ENCODE results near the gene BTBD10.
A peak's percentile ranks its signal among the peaks of the same experiment; 100 is the strongest.

The BTBD10 gene

DNA sequence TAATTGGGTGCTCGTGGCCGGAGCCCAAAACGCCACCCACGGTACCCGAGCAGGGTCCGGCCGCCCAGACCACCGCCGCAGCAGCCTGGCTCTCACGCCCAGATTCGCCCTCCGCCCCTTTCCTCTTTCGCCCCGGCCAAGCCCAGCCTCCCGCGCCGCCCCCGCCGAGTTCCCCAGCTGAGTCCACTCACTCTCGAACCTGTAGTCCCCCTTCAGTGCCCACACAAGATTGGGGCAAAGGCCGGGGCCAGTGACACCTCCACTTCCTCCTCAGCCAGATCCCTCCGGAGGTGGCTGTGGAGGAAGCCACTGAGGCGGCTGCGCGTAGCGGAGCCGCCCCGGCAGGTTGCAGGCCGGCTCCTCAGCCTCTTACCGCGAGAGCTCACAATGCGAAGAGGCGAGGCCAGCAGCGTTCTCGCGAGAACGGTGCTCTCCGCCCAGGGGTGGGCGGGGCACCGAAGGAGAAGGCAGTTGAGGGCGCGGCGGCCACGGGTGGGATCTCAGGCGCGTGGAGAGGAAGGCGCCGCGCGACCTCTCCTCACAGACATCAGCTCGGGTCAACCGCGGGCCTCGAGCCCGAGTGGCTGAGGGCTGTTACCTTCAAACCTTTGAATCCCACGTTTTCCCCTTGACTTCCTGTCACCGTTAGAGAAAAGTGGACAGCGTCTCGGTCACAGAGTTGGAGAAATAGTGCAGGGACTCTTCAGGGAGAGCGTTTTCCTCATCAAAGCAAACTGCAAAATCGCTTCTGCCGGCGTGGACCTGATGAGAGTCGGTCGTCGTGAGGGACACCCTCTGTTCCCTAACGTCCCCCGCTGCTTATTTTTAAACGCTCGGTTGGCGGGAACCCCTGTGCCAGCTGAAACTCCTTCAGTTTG, at the start of gene BTBD10:
BTBD10 (minus strand) TSS at position 322 of the 878 bp plus-strand sequence. CDS start 18,098 bp downstream, outside the sequence.
- DNase-seq (ENCODE audit: low spot score): peak; percentile 94

DNA sequence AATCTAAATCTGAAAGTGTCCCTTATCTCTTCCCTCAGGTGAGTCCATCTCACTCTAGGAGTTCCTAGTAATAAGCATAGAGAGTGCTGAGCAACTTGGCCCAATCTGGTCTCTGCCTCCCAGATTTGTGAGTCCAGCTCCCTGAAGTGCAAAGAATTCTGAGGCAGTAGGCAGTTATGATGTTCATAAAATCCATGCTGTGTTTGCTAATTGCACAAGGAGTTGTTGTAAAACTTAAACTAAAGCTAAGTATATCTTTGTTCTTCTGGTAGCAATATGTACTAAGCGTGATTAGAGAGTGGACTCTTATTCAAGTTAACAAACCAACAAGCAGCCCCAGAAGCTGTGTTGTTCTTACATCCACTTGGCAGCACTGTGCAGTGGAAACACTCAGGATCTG, 40.4 kb upstream of the BTBD10 start:
- no peak for DNase-seq (ENCODE audit: low spot score)

DNA sequence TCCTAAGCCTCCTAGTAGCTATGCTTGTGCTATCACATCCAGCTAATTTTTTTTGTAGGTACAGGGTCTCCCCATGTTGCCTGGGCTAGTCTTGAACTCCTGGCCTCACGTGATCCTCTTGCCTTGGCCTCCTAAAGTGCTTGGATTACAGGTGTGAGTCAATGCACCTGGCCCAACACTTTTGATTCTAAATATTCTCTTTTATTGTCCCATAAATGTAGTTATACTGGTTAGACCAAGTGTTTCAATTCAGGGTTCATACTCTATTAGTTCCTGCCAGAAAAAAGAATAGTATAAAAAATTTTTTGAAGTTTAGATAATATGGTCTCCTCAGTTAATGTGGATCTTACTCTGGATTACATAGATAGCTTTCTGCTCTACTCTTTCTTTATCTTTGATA, 39.5 kb upstream of the BTBD10 start:
- DNase-seq (ENCODE audit: low spot score): no peak

- no peak for DNase-seq (ENCODE audit: low spot score)
Observed at GRCh38 chr11:13495929-13496328, 32.9 kb upstream of the BTBD10 start, which contains the start of gene PTH. Gene PTH (minus strand): TSS chr11:13495997. CDS start chr11:13492855, 3,142 bp downstream.

DNA sequence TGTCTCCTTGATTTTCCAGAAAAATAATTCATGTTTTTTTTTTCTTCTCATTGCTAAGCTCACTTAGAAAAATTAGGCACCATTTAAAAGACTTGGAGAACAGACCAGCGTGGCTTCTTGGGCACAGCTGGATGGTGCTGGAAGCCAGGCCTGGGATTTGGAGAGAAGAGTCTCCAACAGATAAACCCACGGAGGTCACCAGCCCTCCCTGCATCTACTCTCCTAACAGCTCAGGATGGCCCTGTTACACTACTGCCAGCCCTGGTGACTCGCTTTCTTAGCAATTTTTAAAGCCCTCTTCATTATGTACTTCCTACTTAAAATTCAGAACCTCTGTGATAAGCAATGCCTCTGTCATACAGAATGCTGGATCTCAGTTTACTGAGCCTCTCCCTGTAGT, 31.0 kb upstream of the BTBD10 start:
- DNase-seq (ENCODE audit: low spot score): no peak

GRCh38 chr11:13487661-13488030, 24.6 kb upstream of the BTBD10 start:
- DNase-seq (ENCODE audit: low spot score): no peak

- no peak for DNase-seq (ENCODE audit: low spot score)
Observed at GRCh38 chr11:13486926-13487660, 24.1 kb upstream of the BTBD10 start.

DNA sequence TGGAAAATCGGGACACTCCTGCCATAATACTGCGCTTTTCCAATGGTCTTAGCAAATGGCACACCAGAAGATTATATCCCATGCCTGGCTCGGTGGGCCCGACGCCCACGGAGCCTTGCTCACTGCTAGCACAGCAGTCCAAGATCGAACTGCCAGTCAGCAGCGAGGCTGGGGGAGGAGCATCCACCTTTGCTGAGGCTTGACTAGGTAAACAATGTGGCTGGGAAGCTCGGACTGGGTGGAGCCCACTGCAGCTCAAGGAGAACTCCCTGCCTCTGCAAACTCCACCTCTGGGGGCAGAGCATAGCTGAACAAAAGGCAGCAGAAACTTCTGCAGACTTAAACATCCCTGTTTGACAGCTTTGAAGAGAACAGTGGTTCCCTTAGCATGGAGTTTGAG, 17.2 kb upstream of the BTBD10 start:
- DNase-seq (ENCODE audit: low spot score): peak; percentile 38

DNA sequence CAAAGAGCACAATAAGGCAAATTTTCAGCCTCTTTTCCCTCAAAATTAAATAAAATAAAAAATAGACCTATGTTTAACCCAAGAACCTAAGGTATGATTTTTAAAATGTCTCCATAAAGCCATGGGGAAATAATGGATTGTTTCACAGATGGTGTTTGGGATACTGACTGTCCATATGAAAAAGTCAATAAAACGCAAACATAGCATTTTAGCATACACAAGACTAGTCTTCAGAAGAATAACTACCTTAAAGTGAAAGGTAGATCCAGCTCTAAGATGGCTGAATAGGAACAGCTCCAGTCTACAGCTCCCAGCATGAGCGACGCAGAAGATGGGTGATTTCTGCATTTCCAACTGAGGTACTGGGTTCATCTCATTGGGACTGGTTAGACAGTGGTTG, 16.7 kb upstream of the BTBD10 start:
- no peak for DNase-seq (ENCODE audit: low spot score)

DNA sequence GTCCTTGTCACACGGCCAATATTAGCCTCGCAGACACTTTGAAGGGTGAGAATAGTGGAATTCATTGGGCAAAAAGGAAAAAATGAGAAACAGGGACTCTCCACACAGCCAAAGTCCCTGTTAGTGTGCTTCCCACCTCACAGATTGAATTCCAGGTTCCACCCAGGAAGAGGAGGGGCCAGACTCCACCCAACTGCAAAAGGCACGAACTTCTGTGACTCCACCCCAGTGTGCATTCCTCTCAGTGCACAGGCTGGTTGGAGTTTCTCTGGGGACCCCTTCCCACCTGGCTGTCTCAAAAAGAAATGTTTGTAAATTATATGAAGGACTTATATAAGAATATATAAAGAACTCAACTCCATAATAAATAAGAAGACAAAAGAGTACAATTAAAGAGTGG, 12.1 kb upstream of the BTBD10 start:
- DNase-seq (ENCODE audit: low spot score): no peak

- DNase-seq (ENCODE audit: low spot score): no peak
Observed at GRCh38 chr11:13473013-13473722, 10.1 kb upstream of the BTBD10 start.

GRCh38 chr11:13468750-13469149, 5.7 kb upstream of the BTBD10 start:
- no peak for DNase-seq (ENCODE audit: low spot score)

GRCh38 chr11:13465909-13466371, 2.9 kb upstream of the BTBD10 start:
- peak; percentile 75 for DNase-seq (ENCODE audit: low spot score)

DNA sequence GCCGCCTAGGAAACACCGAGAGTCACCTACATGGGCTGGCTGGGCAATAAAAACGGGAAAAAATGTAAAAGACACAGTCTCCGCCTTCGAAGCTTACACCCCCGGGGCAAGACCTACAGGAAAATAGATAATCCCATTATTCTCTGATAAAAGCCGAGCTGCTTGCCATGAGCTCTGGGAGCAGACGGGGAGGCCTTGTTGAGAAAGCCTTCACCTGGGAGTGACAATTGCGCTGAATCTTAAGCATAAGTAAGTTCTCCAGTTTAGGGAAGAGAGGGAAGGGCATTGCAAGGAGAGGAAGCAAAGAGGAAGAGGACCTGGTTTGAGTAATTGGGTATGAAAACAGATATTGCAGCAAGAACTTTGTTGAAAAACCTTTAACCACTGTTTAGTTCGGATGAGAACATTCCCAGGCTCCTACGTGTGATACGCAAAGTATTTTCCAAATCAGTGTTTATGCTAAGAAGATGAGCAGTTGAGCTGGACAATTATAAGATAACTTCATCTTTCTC, 813 bp upstream of the BTBD10 start:
- no peak for DNase-seq (ENCODE audit: low spot score)

DNA sequence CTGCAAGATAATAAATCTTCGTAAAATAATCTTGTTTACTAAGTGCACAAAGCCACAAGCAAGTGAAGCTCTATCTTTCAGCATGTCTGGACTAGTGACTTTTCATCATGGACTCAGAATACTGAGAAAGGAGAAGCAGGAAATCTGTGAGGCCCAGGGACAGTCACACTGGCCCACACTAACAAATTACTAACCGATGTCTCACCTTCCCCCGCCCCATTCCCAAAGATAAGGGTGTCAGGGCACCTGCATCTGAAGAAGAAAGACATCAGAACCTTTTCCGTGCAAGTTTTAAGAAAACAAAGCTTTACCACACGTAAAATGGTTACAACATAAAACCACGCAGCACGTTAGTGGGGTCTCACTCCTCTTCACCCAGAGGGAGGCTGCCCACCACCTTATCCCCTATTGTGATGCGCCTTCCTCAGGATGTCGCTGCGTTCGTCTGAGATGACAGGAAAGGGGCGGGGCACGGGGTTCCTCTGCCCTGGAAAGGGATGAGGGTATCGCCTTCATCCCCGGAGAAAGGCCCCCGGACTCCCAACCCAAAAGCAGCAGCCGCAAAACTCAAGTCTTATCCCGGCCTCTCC, 616 bp downstream of the BTBD10 start:
- peak; percentile 74 for DNase-seq (ENCODE audit: low spot score)

GRCh38 chr11:13461291-13461690, 1.7 kb downstream of the BTBD10 start:
- no peak for DNase-seq (ENCODE audit: low spot score)

DNA sequence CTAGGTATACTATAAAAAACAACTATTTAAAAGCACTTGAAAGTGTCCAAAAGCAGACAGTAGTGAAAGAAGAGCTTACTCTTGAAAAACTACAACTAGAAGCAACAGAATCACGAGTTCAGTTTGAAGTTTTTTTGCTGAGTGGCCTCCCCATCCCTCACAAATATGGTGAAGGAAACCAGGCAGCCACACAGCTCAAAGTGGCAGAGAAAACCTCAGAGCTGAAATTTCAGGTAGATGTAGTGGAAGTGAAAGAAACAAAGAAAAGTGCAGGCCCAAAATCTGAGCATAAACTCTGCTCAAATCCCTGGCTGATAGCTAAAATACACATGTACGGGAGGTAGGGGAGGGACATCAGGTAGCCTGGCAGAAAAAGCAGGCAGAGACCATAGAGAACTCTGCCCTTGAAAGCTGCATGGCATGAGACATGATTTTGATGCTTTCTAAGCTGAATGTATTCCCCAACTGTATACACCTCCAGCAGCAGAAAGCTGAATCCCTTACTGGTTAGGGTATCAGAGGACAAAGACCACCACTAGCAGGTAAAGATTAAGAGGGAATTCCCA, 12.1 kb downstream of the BTBD10 start:
- no peak for DNase-seq (ENCODE audit: low spot score)

- no peak for DNase-seq (ENCODE audit: low spot score)
Observed at GRCh38 chr11:13449522-13449921, 13.5 kb downstream of the BTBD10 start.

- DNase-seq (ENCODE audit: low spot score): no peak
Observed at GRCh38 chr11:13448876-13449275, 14.1 kb downstream of the BTBD10 start.

- DNase-seq (ENCODE audit: low spot score): no peak
Observed at GRCh38 chr11:13446444-13446843, 16.6 kb downstream of the BTBD10 start.

- no peak for DNase-seq (ENCODE audit: low spot score)
Observed at GRCh38 chr11:13445588-13445987, 17.4 kb downstream of the BTBD10 start.
